H9 (cell line): ENCODE measurements around the gene GET4. TPM values are rescaled to one million over a fixed set of nuclear protein-coding genes. Genes with fewer than 3 reads are reported as not detected.
"Not testable (repeated sequence)": the region's sequence is repeated elsewhere in the genome, so short reads cannot be mapped to it uniquely, and the experiment has no call there.

Experiments used
- DNase-seq: peaks from one replicate; pipeline ENCODE4 v3.0.0-alpha.2; 2017
- H2AFZ ChIP-seq: one replicate; pipeline ENCODE4 v1.6.1; 2013; ENCODE audit warnings: mild to moderate bottlenecking, low read length, control low read depth, moderate library complexity
- H2AK5ac ChIP-seq: 2 replicates; pipeline ENCODE4 v1.6.1; 2013; ENCODE audit warnings: low read length, control low read depth, mixed read lengths; ENCODE audit not compliant: insufficient read length
- H2BK120ac ChIP-seq: one replicate; pipeline ENCODE4 v1.6.1; 2013; ENCODE audit warnings: low read depth, mild to moderate bottlenecking, low read length, control low read depth, inconsistent platforms; ENCODE audit not compliant: poor library complexity, severe bottlenecking
- H2BK12ac ChIP-seq: 2 replicates; pipeline ENCODE4 v1.6.1; 2013; ENCODE audit warnings: low read length, control low read depth, mixed read lengths, low read depth; ENCODE audit not compliant: insufficient read length
- H2BK15ac ChIP-seq: 2 replicates; pipeline ENCODE4 v1.6.1; 2013; ENCODE audit warnings: low read depth, low read length, control low read depth
- H2BK20ac ChIP-seq: one replicate; pipeline ENCODE4 v1.6.1; 2013; ENCODE audit warnings: low read depth, mild to moderate bottlenecking, low read length, control low read depth, inconsistent platforms; ENCODE audit not compliant: poor library complexity, severe bottlenecking
- H2BK5ac ChIP-seq: 2 replicates; pipeline ENCODE4 v1.6.1; 2013; ENCODE audit warnings: low read length, control low read depth, mixed read lengths; ENCODE audit not compliant: insufficient read length
- H3K14ac ChIP-seq: 2 replicates; pipeline ENCODE4 v1.6.1; 2013; ENCODE audit warnings: low read length, control low read depth; ENCODE audit not compliant: insufficient read depth
- H3K18ac ChIP-seq: 2 replicates; pipeline ENCODE4 v1.6.1; 2013; ENCODE audit warnings: low read depth, mild to moderate bottlenecking, mixed read lengths, low read length, control low read depth; ENCODE audit not compliant: insufficient read length
- H3K23ac ChIP-seq: 2 replicates; pipeline ENCODE4 v1.6.1; 2013; ENCODE audit warnings: low read length, control low read depth, mixed read lengths, low read depth; ENCODE audit not compliant: insufficient read length
- H3K23me2 ChIP-seq: 2 replicates; pipeline ENCODE4 v1.6.1; 2013; ENCODE audit warnings: low read depth, mild to moderate bottlenecking, mixed read lengths, low read length, control low read depth; ENCODE audit not compliant: insufficient read length, poor library complexity, severe bottlenecking
- H3K27ac ChIP-seq: 2 replicates; pipeline ENCODE4 v1.5.1; 2013; ENCODE audit warnings: low read length, control low read depth, mixed read lengths, low read depth; ENCODE audit not compliant: insufficient read length
- H3K27me3 ChIP-seq: 2 replicates; pipeline ENCODE4 v1.6.1; 2013; ENCODE audit warnings: low read length, control low read depth, inconsistent platforms; ENCODE audit not compliant: insufficient read depth
- H3K4ac ChIP-seq: 2 replicates; pipeline ENCODE4 v1.6.1; 2013; ENCODE audit warnings: low read depth, mild to moderate bottlenecking, control low read depth, inconsistent platforms, low read length, moderate library complexity
- H3K4me1 ChIP-seq: 2 replicates; pipeline ENCODE4 v1.6.1; 2013; ENCODE audit warnings: low read length, control low read depth, inconsistent platforms; ENCODE audit not compliant: insufficient read depth
- H3K4me2 ChIP-seq: 2 replicates; pipeline ENCODE4 v1.6.1; 2013; ENCODE audit warnings: low read length, control low read depth, mixed read lengths; ENCODE audit not compliant: insufficient read length, insufficient read depth
- H3K56ac ChIP-seq: 2 replicates; pipeline ENCODE4 v1.6.1; 2013; ENCODE audit warnings: low read depth, mild to moderate bottlenecking, mixed read lengths, low read length, control low read depth; ENCODE audit not compliant: insufficient read length
- H3K79me1 ChIP-seq: 2 replicates; pipeline ENCODE4 v1.6.1; 2013; ENCODE audit warnings: low read depth, mild to moderate bottlenecking, moderate library complexity, low read length, control low read depth, inconsistent platforms; ENCODE audit not compliant: insufficient read depth, poor library complexity, severe bottlenecking
- H3K79me2 ChIP-seq: 2 replicates; pipeline ENCODE4 v1.6.1; 2013; ENCODE audit warnings: low read length, control low read depth, inconsistent platforms; ENCODE audit not compliant: insufficient read depth
- H3K9ac ChIP-seq: 2 replicates; pipeline ENCODE4 v1.6.1; 2013; ENCODE audit warnings: low read length, control low read depth, mixed read lengths; ENCODE audit not compliant: insufficient read length; ENCODE audit errors: extremely low read depth
- H3K9me3 ChIP-seq: one replicate; pipeline ENCODE4 v1.6.1; 2013; ENCODE audit warnings: low read depth, low read length, inconsistent platforms; ENCODE audit not compliant: control insufficient read depth
- H3T11ph ChIP-seq: one replicate; pipeline ENCODE4 v1.6.1; 2013; ENCODE audit warnings: mild to moderate bottlenecking, low read length, control low read depth, inconsistent platforms
- H4K20me1 ChIP-seq: one replicate; pipeline ENCODE4 v1.6.1; 2013; ENCODE audit not compliant: control insufficient read depth, insufficient read length, insufficient read depth
- H4K5ac ChIP-seq: 2 replicates; pipeline ENCODE4 v1.6.1; 2013; ENCODE audit warnings: low read depth, mild to moderate bottlenecking, mixed read lengths, low read length, control low read depth; ENCODE audit not compliant: insufficient read length
- H4K8ac ChIP-seq: replicated peaks from 2 replicates; pipeline ENCODE4 v1.6.1; 2013; ENCODE audit warnings: low read length, control low read depth, mixed read lengths, low read depth; ENCODE audit not compliant: insufficient read length
- H4K91ac ChIP-seq: 2 replicates; pipeline ENCODE4 v1.6.1; 2013; ENCODE audit warnings: low read depth, mild to moderate bottlenecking, moderate library complexity, mixed read lengths, low read length, control low read depth; ENCODE audit not compliant: insufficient read length
- H3K27ac Mint-ChIP-seq, 3 experiments: 2 replicates in 2 of 3; 3 replicates in 1 of 3; pipeline ENCODE4 v1.8.0; 2020 to 2021; ENCODE audit warnings: mixed read lengths in 3 of 3, mild to moderate bottlenecking in 1 of 3, moderate library complexity in 1 of 3
- H3K27me3 Mint-ChIP-seq: 2 replicates; pipeline ENCODE4 v1.8.0; 2021; ENCODE audit warnings: low read depth, mild to moderate bottlenecking, moderate library complexity, mixed read lengths
- H3K36me3 Mint-ChIP-seq, 3 experiments: 2 replicates in 2 of 3; 3 replicates in 1 of 3; pipeline ENCODE4 v1.8.0; 2020 to 2021; ENCODE audit warnings: low read depth in 3 of 3, mixed read lengths in 3 of 3; ENCODE audit not compliant: insufficient read depth in 1 of 3
- H3K4me1 Mint-ChIP-seq, 2 experiments: 2 replicates each; pipeline ENCODE4 v1.8.0; 2020; ENCODE audit warnings: mixed read lengths in 2 of 2
- H3K4me3 Mint-ChIP-seq, 2 experiments: 2 replicates in 1 of 2; 3 replicates in 1 of 2; pipeline ENCODE4 v1.8.0; 2020 to 2021; ENCODE audit warnings: mild to moderate bottlenecking in 2 of 2, mixed read lengths in 2 of 2, moderate library complexity in 1 of 2
- H3K9me3 Mint-ChIP-seq, 2 experiments: 2 replicates in 1 of 2; 3 replicates in 1 of 2; pipeline ENCODE4 v1.8.0; 2020; ENCODE audit warnings: mild to moderate bottlenecking in 2 of 2, mixed read lengths in 2 of 2, moderate library complexity in 1 of 2
- WGBS: extraction: QIAGEN DNeasy Blood & Tissue Kit; methylation state at CpG from one replicate; pipeline ENCODE4 v1.1.7; 2013; ENCODE audit warnings: missing lambda C conversion rate, low lambda C conversion rate, mixed read lengths; ENCODE audit not compliant: insufficient read length; ENCODE audit errors: extremely low coverage; 5-methylcytosine and 5-hydroxymethylcytosine counted together
- total RNA-seq: library from RNA; stranded (reverse); gene quantifications from 2 replicates; pipeline ENCODE4 v1.2.1, GENCODE V29; 2021

Gene GET4
- total RNA-seq, 1 experiment from 2014 or later, result 70.2 TPM

DNA sequence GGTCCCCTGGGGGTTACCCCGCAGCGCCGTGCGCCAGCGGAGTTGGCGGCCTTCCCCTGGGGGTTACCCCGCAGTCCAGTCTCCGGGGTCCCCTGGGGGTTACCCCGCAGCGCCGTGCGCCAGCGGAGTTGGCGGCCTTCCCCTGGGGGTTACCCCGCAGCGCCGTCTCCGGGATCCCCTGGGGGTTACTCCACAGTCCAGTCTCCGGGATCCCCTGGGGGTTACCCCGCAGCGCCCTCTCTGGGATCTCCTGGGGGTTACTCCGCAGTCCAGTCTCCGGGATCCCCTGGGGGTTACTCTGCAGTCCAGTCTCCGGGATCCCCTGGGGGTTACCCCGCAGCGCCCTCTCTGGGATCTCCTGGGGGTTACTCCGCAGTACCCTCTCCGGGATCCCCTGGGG is 28.6 kb upstream of the GET4 start:
- not testable (repeated sequence) for H2BK15ac ChIP-seq, H3K27me3 Mint-ChIP-seq, H2BK5ac ChIP-seq, H3K79me2 ChIP-seq, H3K27ac ChIP-seq, H3K27me3 ChIP-seq, H3T11ph ChIP-seq, H3K4me3 Mint-ChIP-seq, H2BK20ac ChIP-seq, H3K4me1 Mint-ChIP-seq, H4K91ac ChIP-seq, H2BK120ac ChIP-seq, H3K23me2 ChIP-seq, H3K79me1 ChIP-seq, H4K5ac ChIP-seq, H3K9me3 Mint-ChIP-seq, H3K23ac ChIP-seq, H3K9ac ChIP-seq, H2AK5ac ChIP-seq, H4K20me1 ChIP-seq, H3K4me2 ChIP-seq, H3K27ac Mint-ChIP-seq, H3K18ac ChIP-seq, H3K4me1 ChIP-seq, H3K56ac ChIP-seq, H3K14ac ChIP-seq, H2AFZ ChIP-seq, DNase-seq, H3K4ac ChIP-seq, H4K8ac ChIP-seq, H3K9me3 ChIP-seq, H2BK12ac ChIP-seq
- peaks cover 59 to 88% (median 75%) of the 10 kb centered on the region in 3 experiments for H3K36me3 Mint-ChIP-seq
- WGBS, result no CpG with 5 or more reads among the region's 28 CpGs
